ENCODE data around the gene HPS4.
"Not testable (repeated sequence)": the region's sequence is repeated elsewhere in the genome, so short reads cannot be mapped to it uniquely, and the experiment has no call there.

HPS4 gene

DNA sequence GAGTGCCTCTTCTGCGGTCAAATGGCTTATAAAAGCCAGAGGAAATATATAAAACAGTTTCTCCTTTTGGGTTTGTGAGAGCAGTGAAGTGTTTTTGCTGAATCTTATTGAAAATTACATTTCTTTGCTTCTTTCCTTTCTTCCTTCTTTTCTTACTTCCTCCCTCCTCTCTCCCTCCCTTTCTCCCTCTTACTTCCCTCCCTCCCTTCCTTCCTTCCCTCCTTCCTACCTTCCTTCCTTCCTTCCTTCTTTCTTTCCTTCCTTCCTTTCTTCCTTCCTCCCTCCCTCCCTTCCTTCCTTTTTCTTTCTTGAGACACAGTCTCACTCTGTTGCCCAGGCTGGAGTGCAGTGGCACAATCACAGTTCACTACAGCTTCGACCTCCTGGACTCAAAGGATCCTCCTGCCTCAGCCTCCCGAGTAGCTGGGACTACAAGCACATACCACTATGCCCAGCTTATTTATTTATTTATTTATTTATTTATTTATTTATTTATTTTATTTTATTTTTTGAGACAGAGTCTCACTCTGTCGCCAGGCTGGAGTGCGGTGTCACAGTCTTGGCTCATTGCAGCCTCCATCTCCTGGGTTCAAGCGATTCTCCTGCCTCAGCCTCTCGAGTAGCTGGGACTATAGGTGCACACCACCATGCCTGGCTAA lies 74.9 kb downstream of the HPS4 start:
- not testable (repeated sequence) for FAIRE-seq

DNA sequence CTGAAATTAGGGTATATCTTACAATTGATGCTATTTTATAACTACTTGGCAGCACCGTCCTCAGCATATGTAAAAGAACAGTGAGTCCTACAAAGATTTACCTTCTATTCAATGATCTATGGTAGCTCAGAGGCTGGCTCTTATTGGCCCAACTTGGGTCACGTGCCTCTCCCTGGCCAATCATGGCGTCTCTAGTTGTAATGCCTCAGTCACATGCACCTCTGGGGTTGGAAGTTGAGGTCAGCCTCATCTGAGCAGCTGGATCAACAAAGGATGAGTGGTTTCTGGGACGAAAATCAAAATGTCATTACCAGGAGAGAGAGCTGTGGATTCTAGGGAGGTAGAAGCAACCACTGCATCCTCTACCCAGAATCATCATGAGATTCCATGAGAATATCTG lies 77.5 kb downstream of the HPS4 start:
- FAIRE-seq, result no peak

DNA sequence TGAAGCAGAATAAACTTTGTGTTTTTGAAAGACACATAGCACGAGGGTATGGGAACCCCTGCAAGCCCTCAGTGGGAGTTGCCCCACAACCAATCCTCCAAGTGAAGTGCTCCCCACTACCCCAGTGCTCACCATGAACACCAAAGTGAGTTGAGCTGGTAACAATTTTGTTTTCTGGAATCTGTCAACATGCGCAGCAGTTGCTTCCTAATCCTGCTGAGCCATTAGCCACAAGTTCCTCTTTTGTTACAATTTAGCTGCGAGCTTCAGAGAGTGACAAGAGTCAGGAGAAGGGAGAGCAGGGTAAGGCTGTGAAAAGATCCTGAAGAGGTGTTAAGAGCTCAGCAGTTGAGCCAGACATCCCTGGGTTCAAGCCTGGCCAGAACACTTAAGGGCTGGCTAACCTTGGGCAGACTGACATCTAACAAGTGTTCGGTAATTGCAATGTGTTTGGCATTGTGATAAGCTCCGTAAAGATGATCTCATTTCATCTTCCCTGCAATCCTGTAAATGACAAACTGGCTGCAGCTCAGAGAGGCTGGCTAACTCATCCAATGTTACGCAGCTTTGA lies 78.6 kb downstream of the HPS4 start:
- FAIRE-seq, result no peak

DNA sequence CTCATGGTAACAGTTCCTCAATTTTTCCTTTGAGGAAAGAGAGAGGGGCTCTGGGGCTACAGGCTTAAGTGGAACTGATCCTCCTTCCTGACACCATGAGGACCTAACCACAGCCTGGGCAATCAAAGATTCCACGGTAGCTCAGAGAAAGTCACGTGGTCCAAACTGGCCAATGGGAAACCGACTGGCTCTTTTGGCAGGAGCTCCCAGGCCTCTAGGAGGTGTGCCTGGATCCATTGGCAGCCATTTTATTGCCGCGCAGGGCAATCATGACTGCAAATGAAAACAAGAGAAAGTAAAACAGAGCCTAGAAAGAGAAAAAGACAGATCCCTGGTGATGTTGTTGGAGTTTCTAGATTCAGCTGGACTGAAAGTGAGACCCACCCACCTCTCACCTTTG lies 81.9 kb downstream of the HPS4 start:
- FAIRE-seq, result no peak
